ENCODE results near the gene CROCC. TPM values are rescaled to one million over a fixed set of nuclear protein-coding genes. Genes with fewer than 3 reads are reported as not detected.

The CROCC gene
- total and polyA plus RNA-seq, 9 donors: 15.2 to 33.1 (median 25.4) TPM

DNA sequence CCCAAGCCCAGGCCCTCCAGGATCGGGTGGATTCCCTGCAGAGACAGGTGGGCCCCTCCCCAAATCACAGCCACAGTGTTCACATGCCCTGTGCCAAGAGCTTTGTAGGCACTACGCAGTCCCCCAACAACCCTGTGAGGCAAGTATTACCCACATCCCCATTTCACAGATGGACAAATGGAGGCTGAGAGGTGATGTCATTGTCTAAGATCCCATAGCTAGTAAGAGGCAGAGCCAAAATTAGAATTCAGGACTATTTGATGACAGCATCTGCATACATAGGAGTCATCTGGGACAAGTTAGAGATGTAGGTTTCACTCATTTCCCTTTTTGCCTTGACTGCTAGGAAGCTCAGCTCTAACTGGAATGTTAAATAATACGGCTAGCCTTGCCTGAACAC is 46.6 kb downstream of the CROCC start:
- Histone ChIP-seq H3K36me3 (ENCODE audit: control insufficient read depth, insufficient read depth, low read length) (peaks cover 30% of the 10 kb centered on the region), H3K4me3 (ENCODE audit: low read length) (no peak overlapping the region), H3K4me1 (ENCODE audit: control insufficient read depth, insufficient read depth, low read length) (peaks cover 50% of the 10 kb centered on the region), H3K9me3 (replicated peaks; ENCODE audit: control insufficient read depth, low read depth, low read length) (no peaks in the 10 kb centered on the region), H3K27ac (ENCODE audit: low read length) (no peak overlapping the region), H3K27me3 (ENCODE audit: control insufficient read depth, insufficient read depth, low read length) (no peaks in the 10 kb centered on the region)
- 100% methylated on average over 1 of the region's 3 CpGs for WGBS (ENCODE audit: insufficient coverage)
- DNase-seq: no peak

DNA sequence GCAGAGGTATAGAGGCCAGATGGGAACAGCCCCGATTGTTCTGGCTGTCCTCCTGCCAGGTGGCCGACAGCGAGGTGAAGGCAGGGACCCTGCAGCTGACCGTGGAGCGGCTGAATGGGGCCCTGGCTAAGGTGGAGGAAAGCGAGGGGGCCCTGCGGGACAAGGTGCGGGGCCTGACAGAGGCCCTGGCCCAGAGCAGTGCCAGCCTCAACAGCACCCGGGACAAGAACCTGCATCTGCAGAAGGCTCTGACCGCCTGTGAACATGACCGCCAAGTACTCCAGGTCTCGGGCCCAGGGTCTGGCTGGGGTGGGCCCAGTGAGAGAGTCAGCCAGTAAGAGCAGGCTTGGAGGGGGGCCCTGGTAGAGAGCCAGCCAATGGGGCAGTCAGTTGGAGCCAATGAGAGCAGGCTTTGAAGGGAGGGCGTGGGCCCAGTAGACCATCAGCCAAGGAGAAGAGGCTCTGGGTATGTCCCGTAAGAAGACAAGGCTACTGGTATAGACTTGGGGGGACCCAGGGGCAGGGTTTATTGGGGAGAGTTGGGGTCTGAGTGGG is 47.4 kb downstream of the CROCC start:
- Histone ChIP-seq H3K9me3 (replicated peaks; ENCODE audit: control insufficient read depth, low read depth, low read length) (no peaks in the 10 kb centered on the region), H3K4me3 (ENCODE audit: low read length) (no peak overlapping the region), H3K27ac (ENCODE audit: low read length) (no peak overlapping the region), H3K4me1 (ENCODE audit: control insufficient read depth, insufficient read depth, low read length) (peaks cover 50% of the 10 kb centered on the region), H3K27me3 (ENCODE audit: control insufficient read depth, insufficient read depth, low read length) (no peaks in the 10 kb centered on the region), H3K36me3 (ENCODE audit: control insufficient read depth, insufficient read depth, low read length) (peaks cover 30% of the 10 kb centered on the region)
- DNase-seq: peak; percentile 57
- WGBS (ENCODE audit: insufficient coverage): 64% methylated on average over 14 of the region's 14 CpGs

DNA sequence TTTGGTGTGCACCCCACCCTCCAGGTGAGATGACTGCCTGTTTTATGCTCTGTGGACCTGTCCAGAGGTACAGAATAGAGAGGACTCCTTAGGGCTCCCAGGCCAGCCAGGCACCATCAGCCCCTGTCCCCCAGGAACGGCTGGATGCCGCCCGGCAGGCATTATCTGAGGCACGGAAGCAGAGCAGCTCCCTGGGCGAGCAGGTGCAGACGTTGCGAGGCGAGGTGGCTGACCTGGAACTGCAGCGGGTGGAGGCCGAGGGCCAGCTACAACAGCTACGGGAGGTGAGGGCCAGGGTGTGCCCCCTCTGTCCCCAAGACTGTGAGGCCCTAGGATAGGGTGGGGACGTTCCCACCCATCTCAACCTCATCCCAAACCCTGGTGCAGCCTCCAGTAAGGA is 47.9 kb downstream of the CROCC start:
- no peak overlapping the region for H3K4me3 ChIP-seq (ENCODE audit: low read length)
- H3K27me3 ChIP-seq (ENCODE audit: control insufficient read depth, insufficient read depth, low read length): no peaks in the 10 kb centered on the region
- no peak overlapping the region for H3K27ac ChIP-seq (ENCODE audit: low read length)
- no peak for DNase-seq
- peaks cover 30% of the 10 kb centered on the region for H3K36me3 ChIP-seq (ENCODE audit: control insufficient read depth, insufficient read depth, low read length)
- H3K4me1 ChIP-seq (ENCODE audit: control insufficient read depth, insufficient read depth, low read length): peaks cover 50% of the 10 kb centered on the region
- WGBS (ENCODE audit: insufficient coverage): 76% methylated on average over 8 of the region's 12 CpGs
- H3K9me3 ChIP-seq (replicated peaks; ENCODE audit: control insufficient read depth, low read depth, low read length): no peaks in the 10 kb centered on the region

DNA sequence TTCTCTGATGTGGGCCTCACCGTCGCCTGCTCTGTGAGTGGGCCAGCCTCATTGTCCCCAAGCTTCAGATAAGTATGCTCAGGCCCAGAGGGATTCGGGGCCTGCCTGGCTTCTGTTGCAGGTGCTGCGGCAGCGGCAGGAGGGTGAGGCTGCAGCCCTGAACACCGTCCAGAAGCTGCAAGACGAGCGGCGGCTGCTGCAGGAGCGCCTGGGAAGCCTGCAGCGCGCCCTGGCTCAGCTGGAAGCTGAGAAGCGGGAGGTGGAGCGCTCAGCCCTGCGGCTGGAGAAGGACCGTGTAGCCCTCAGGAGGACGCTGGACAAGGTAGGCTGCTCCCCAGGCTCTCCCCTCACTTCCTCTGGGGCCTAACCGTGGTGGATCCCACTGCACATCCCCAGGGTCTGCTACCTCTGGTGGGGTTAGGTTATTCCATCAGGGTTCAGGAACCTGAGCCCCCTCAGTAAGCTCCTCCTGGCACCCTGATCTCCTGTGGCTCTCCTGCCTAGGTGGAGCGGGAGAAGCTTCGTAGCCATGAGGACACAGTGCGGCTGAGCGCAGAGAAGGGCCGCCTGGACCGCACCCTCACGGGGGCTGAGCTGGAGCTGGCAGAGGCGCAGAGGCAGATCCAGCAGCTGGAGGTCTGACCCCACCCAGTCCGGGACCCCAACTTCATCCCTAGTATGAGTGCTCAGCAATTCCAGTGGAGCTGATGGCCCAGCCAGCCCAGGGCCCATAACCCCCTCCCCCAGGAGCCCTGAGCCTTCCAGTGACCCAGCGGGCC is 48.6 kb downstream of the CROCC start:
- Histone ChIP-seq H3K36me3 (ENCODE audit: control insufficient read depth, insufficient read depth, low read length) (peaks cover 34% of the 10 kb centered on the region), H3K9me3 (replicated peaks; ENCODE audit: control insufficient read depth, low read depth, low read length) (no peaks in the 10 kb centered on the region), H3K4me1 (ENCODE audit: control insufficient read depth, insufficient read depth, low read length) (peaks cover 51% of the 10 kb centered on the region), H3K4me3 (ENCODE audit: low read length) (no peak overlapping the region), H3K27ac (ENCODE audit: low read length) (no peak overlapping the region), H3K27me3 (ENCODE audit: control insufficient read depth, insufficient read depth, low read length) (no peaks in the 10 kb centered on the region)
- 56% methylated on average over 22 of the region's 28 CpGs for WGBS (ENCODE audit: insufficient coverage)
- DNase-seq: no peak

DNA sequence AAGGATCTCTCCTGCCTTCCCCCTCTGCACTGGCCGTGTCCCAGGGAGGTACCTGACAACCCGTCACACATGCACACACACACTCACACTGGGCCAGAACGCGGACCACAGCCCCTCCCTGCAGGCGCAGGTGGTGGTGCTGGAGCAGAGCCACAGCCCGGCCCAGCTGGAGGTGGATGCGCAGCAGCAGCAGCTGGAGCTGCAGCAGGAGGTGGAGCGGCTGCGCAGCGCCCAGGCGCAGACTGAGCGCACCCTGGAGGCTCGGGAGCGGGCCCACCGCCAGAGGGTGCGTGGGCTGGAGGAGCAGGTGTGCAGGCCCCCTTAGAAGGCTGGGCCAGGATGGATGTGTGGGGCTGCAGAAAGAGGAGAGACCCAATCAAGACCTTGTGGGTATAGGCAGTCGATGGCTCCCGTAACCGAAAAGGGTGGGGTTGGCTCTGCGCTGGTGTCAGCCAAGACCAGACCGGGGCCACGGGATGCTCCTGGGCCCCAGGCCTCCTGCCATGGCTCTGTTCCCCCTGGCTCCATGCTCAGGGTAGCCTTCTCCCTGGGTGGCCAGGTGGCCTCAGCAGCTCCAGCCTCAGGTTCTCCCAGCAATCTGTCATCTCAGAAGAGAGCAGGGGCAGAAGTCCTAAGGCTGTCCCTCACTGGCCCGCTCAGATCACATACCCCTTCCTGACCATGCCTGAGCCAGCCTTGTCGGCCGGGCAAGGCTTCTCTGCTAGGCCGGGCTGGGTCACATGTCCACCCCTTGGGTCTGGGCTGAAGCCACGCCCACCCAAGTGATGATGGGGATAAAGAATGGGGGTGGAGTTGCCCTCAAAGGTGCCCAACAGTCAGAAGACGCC is 49.8 kb downstream of the CROCC start:
- H3K27ac ChIP-seq (ENCODE audit: low read length): no peak overlapping the region
- H3K36me3 ChIP-seq (ENCODE audit: control insufficient read depth, insufficient read depth, low read length): peaks cover 26% of the 10 kb centered on the region
- DNase-seq: peak; percentile 66
- WGBS (ENCODE audit: insufficient coverage): 32% methylated on average over 27 of the region's 28 CpGs
- peaks cover 61% of the 10 kb centered on the region for H3K4me1 ChIP-seq (ENCODE audit: control insufficient read depth, insufficient read depth, low read length)
- no peaks in the 10 kb centered on the region for H3K9me3 ChIP-seq (replicated peaks; ENCODE audit: control insufficient read depth, low read depth, low read length)
- H3K4me3 ChIP-seq (ENCODE audit: low read length): no peak overlapping the region
- H3K27me3 ChIP-seq (ENCODE audit: control insufficient read depth, insufficient read depth, low read length): no peaks in the 10 kb centered on the region

DNA sequence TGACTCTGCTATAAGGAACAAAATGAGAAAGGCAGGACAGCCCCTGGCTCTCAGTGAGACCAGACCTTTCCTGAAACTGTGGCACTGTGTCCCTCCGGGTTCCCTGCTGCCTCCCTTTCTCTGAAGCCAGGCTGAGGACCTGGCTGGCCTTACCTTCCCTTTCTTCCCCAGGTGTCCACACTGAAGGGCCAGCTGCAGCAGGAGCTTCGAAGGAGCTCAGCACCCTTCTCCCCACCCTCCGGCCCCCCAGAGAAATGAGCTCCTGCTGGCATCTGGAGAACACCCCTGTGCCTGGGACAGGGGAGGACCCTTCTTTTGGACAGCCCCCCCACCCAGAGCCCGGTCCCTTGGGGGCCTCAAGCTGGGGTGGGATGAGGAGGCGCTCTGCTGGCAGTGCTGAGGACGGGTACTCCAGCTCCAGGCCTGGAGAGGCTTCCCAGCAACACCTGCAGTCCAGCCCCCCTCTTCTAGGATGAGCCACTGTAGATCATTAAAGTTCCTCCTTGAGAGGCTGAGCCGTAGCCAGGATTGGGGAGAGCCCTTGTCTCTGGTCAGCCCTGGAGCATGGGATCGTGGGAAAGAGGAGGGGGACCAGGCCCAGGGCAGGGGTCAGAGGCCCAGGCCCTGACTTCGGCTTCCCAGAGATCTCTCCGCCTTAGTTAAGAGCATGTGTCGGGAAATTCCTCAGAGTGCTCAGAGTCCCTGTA is 50.6 kb downstream of the CROCC start:
- DNase-seq: no peak
- Histone ChIP-seq H3K36me3 (ENCODE audit: control insufficient read depth, insufficient read depth, low read length) (peaks cover 26% of the 10 kb centered on the region), H3K27me3 (ENCODE audit: control insufficient read depth, insufficient read depth, low read length) (no peaks in the 10 kb centered on the region), H3K9me3 (replicated peaks; ENCODE audit: control insufficient read depth, low read depth, low read length) (no peaks in the 10 kb centered on the region), H3K4me1 (ENCODE audit: control insufficient read depth, insufficient read depth, low read length) (peaks cover 61% of the 10 kb centered on the region), H3K27ac (ENCODE audit: low read length) (no peak overlapping the region), H3K4me3 (ENCODE audit: low read length) (no peak overlapping the region)
- 38% methylated on average over 4 of the region's 11 CpGs for WGBS (ENCODE audit: insufficient coverage)

DNA sequence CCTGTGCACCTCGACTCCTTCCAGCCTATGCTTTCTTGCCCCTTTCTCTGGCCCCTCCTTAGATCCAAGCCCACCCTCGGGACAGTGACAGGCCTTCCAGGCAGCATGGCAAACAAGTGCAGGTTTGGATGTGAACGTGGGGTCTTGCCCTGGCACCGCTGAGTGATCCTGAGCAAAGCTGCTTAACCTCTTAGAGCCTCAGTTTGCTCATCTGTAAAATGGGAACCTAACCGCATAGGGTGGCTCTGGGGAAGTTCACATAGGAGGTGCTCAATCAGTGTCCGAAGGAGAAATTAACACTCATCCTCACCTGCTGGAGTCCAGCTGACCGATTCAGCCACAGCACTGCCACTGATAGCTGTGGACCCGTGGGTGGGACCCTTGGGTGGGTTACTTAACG is 51.5 kb downstream of the CROCC start:
- WGBS (ENCODE audit: insufficient coverage): 58% methylated on average over 5 of the region's 9 CpGs
- H3K9me3 ChIP-seq (replicated peaks; ENCODE audit: control insufficient read depth, low read depth, low read length): no peaks in the 10 kb centered on the region

DNA sequence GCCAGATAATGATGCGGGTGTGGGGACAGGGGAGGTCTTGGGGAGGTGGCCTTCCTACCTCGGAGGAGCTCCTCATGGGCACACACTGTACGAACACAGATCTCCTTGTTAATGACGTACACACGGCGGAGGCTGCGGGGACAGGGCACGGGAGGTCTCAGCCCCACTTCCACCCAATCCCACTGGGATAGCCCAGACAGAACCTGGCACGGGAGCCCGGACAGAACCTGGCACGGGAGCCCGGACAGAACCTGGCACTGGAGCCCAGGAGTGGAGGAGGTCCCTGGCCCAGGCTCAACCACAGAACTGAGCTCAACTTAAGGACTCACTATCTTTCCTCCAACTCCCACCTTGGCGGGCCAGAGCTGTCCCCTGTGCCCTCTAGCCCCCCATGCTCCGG is 53.5 kb downstream of the CROCC start:
- Histone ChIP-seq H3K36me3 (ENCODE audit: control insufficient read depth, insufficient read depth, low read length) (peaks cover 13% of the 10 kb centered on the region), H3K4me1 (ENCODE audit: control insufficient read depth, insufficient read depth, low read length) (peaks cover 72% of the 10 kb centered on the region), H3K4me3 (ENCODE audit: low read length) (no peak overlapping the region), H3K27me3 (ENCODE audit: control insufficient read depth, insufficient read depth, low read length) (peaks cover 8% of the 10 kb centered on the region), H3K9me3 (replicated peaks; ENCODE audit: control insufficient read depth, low read depth, low read length) (no peaks in the 10 kb centered on the region), H3K27ac (ENCODE audit: low read length) (no peak overlapping the region)
- no peak for DNase-seq
- 67% methylated on average over 14 of the region's 14 CpGs for WGBS (ENCODE audit: insufficient coverage)

More for the DNA sequence above, 51.5 kb downstream of the CROCC start:
- DNase-seq: no peak
- Histone ChIP-seq H3K27ac (ENCODE audit: low read length) (no peak overlapping the region), H3K36me3 (ENCODE audit: control insufficient read depth, insufficient read depth, low read length) (peaks cover 19% of the 10 kb centered on the region), H3K4me3 (ENCODE audit: low read length) (no peak overlapping the region), H3K27me3 (ENCODE audit: control insufficient read depth, insufficient read depth, low read length) (no peaks in the 10 kb centered on the region), H3K4me1 (ENCODE audit: control insufficient read depth, insufficient read depth, low read length) (peaks cover 58% of the 10 kb centered on the region)

DNA sequence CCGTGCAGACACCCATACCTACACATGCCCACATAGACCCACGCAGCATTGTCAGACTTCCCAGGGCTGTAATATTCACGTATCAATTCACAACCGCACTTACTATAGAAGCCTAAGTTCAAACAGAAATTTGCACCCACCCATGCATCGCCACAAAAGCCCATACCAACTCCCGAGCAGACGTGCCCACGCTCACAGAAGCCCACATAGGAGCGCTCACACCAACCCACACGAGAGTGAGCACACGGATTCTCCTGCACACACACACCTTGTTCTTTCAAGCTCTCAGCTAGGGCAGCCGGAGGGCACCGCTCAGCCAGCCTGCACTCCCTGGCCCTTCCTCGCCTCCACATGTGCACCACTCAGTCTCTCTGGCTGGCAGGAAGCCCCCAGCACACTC is 54.1 kb downstream of the CROCC start:
- H3K27me3 ChIP-seq (ENCODE audit: control insufficient read depth, insufficient read depth, low read length): peaks cover 12% of the 10 kb centered on the region
- H3K4me1 ChIP-seq (ENCODE audit: control insufficient read depth, insufficient read depth, low read length): peaks cover 69% of the 10 kb centered on the region
- H3K27ac ChIP-seq (ENCODE audit: low read length): no peak overlapping the region
- H3K9me3 ChIP-seq (replicated peaks; ENCODE audit: control insufficient read depth, low read depth, low read length): no peaks in the 10 kb centered on the region
- WGBS (ENCODE audit: insufficient coverage): 70% methylated on average over 13 of the region's 14 CpGs
- H3K4me3 ChIP-seq (ENCODE audit: low read length): no peak overlapping the region
- H3K36me3 ChIP-seq (ENCODE audit: control insufficient read depth, insufficient read depth, low read length): peaks cover 11% of the 10 kb centered on the region
- no peak for DNase-seq

DNA sequence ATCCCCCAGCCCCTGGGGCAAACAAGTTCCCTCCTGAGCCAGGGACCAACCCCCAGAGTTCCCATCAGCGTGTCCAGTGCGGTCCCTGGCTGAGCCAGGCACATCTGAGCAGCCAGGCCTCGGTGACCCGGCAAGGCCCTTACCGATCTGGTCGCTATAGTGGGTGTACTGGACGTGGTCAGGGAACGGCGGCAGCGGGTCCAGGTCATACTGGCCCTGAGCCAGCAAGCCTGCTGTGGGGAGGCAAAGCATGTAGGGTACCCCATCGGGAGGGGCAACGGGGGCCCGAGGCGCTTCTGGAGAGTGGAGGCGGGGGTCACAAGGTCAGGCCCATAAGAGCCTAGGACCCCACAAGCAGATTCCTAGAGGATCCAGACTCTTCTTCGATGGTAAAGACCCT is 55.2 kb downstream of the CROCC start:
- peaks cover 60% of the 10 kb centered on the region for H3K4me1 ChIP-seq (ENCODE audit: control insufficient read depth, insufficient read depth, low read length)
- no peak overlapping the region for H3K4me3 ChIP-seq (ENCODE audit: low read length)
- no peak for DNase-seq
- peaks cover 8% of the 10 kb centered on the region for H3K36me3 ChIP-seq (ENCODE audit: control insufficient read depth, insufficient read depth, low read length)
- WGBS (ENCODE audit: insufficient coverage): 65% methylated on average over 15 of the region's 16 CpGs
- H3K27ac ChIP-seq (ENCODE audit: low read length): no peak overlapping the region
- H3K27me3 ChIP-seq (ENCODE audit: control insufficient read depth, insufficient read depth, low read length): peaks cover 19% of the 10 kb centered on the region
- H3K9me3 ChIP-seq (replicated peaks; ENCODE audit: control insufficient read depth, low read depth, low read length): no peaks in the 10 kb centered on the region

Measured in muscle of leg (tissue), 11 donors.